H1 (cell line): ENCODE results near the gene RHBDF1. TPM values are rescaled to one million over a fixed set of nuclear protein-coding genes. Genes with fewer than 3 reads are reported as not detected.

Source experiments
- CBX8 ChIP-seq: fragments of 300-800, 300-1000 bp; sonication (generic); IDR thresholded peaks from 2 replicates; pipeline ENCODE4 v1.7.1; 2016; ENCODE audit warnings: low read depth, low read length, borderline replicate concordance
- CHD1 ChIP-seq: IDR thresholded peaks from 2 replicates; pipeline ENCODE4 v1.6.1; 2012; ENCODE audit warnings: low read depth, low read length, improper control_type of control experiment
- CHD7 ChIP-seq: fragments of 300-600 bp; sonication (generic); IDR thresholded peaks from 2 replicates; pipeline ENCODE4 v1.7.1; 2012; ENCODE audit warnings: low read length, moderate library complexity, mild to moderate bottlenecking, inconsistent platforms; ENCODE audit not compliant: insufficient replicate concordance
- NANOG ChIP-seq: IDR thresholded peaks from 2 replicates; pipeline ENCODE4 v1.6.1; 2011; ENCODE audit warnings: low read length, low read depth, mild to moderate bottlenecking, inconsistent platforms; ENCODE audit not compliant: insufficient read depth, poor library complexity, severe bottlenecking
- RFX5 ChIP-seq: IDR thresholded peaks from 2 replicates; pipeline ENCODE4 v1.6.1; 2011; ENCODE audit warnings: low read depth, low read length, improper control_type of control experiment, borderline replicate concordance
- RXRA ChIP-seq: IDR thresholded peaks from 2 replicates; pipeline ENCODE4 v1.6.1; 2011; ENCODE audit warnings: low read depth, mild to moderate bottlenecking, low read length, moderate library complexity; ENCODE audit not compliant: insufficient read depth
- TAF1 ChIP-seq: IDR thresholded peaks from 2 replicates; pipeline ENCODE4 v1.6.1; 2011; ENCODE audit warnings: mild to moderate bottlenecking, low read depth, low read length
- TAF7 ChIP-seq: optimal IDR thresholded peaks from 2 replicates; pipeline ENCODE3; 2011; ENCODE audit warnings: low read depth, mild to moderate bottlenecking, inconsistent platforms, low read length, moderate library complexity, borderline replicate concordance
- TCF12 ChIP-seq: IDR thresholded peaks from 2 replicates; pipeline ENCODE4 v1.6.1; 2011; ENCODE audit warnings: low read depth, mild to moderate bottlenecking, low read length
- TEAD4 ChIP-seq: IDR thresholded peaks from 2 replicates; pipeline ENCODE4 v1.6.1; 2012; ENCODE audit warnings: low read depth, low read length, inconsistent platforms, mixed read lengths
- polyA plus RNA-seq, 7 experiments: library from polyadenylated mRNA; depleted of rRNA in 3 of 7; stranded (reverse) in 5 of 7; unstranded in 2 of 7; fragments of >200 nt in 5 of 7; fragments of 200-250 nt in 2 of 7; gene quantifications; 1 replicate in 5 of 7; 2 replicates in 1 of 7; 4 replicates in 1 of 7; pipeline versions ENCODE4 v1.2.1 to v1.2.3, GENCODE V29; 2011 to 2013; ENCODE audit warnings: missing spikeins in 2 of 7, mixed read lengths in 2 of 7
- total RNA-seq: library from RNA; stranded (reverse); fragmentation: NEBNext Ultra II Directional; extraction: Animal tissue kit (Norgen Biotek cat#: 25700); gene quantifications from 2 replicates; pipeline ENCODE4 v1.2.1, GENCODE V29; 2021

RHBDF1 gene
- total and polyA plus RNA-seq, 2 of the 8 experiments (the other 6 are each of a cell fraction or from before 2014, with no cell fraction given) = 37.4 to 51.6 TPM

- TF ChIP-seq CHD7 (no peak), TCF12 (no peak), RFX5 (no peak), CBX8 (no peak), CHD1 (no peak), TAF1 (no peak), TEAD4 (no peak), RXRA (no peak), TAF7 (no peak), NANOG (no peak)
- TF ChIP-seq, all 59 proteins: peak for 0
These were observed 5.1 kb downstream of the RHBDF1 start (continued) for GRCh38 chr16:67183-67791.
